Measurements from ENCODE around the gene SAMD4A.

DNA sequence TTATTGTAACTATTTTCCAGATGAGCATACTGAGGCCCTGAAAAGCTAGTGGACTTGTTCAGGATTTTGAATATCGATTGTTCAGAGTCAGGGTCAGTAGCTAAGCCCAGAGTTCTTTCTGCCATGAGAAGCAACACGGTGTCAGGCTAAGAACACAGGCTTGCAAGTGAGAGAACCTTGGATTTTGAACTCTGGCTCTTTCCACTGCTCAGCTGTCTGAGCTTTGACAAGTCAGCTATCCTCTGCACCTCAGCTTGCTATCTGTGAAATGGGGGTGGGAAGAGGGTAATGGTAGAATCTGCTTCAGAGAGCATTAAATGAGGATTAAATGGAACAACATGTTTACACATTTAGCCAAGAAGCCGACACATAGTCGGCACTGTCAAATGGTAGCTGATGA lies 157.2 kb downstream of the SAMD4A start:
- TF ChIP-seq GABPA (IDR thresholded peaks at IDR 0.05; ENCODE audit: low read depth) (no peak), POLR2AphosphoS5 (IDR thresholded peaks at IDR 0.05; ENCODE audit: low read depth) (no peak)
- TF ChIP-seq, protein P1, sequence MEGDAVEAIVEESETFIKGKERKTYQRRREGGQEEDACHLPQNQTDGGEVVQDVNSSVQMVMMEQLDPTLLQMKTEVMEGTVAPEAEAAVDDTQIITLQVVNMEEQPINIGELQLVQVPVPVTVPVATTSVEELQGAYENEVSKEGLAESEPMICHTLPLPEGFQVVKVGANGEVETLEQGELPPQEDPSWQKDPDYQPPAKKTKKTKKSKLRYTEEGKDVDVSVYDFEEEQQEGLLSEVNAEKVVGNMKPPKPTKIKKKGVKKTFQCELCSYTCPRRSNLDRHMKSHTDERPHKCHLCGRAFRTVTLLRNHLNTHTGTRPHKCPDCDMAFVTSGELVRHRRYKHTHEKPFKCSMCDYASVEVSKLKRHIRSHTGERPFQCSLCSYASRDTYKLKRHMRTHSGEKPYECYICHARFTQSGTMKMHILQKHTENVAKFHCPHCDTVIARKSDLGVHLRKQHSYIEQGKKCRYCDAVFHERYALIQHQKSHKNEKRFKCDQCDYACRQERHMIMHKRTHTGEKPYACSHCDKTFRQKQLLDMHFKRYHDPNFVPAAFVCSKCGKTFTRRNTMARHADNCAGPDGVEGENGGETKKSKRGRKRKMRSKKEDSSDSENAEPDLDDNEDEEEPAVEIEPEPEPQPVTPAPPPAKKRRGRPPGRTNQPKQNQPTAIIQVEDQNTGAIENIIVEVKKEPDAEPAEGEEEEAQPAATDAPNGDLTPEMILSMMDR (IDR thresholded peaks at IDR 0.05; ENCODE audit: insufficient read depth, low read length) = no peak
- TF ChIP-seq, protein P2, sequence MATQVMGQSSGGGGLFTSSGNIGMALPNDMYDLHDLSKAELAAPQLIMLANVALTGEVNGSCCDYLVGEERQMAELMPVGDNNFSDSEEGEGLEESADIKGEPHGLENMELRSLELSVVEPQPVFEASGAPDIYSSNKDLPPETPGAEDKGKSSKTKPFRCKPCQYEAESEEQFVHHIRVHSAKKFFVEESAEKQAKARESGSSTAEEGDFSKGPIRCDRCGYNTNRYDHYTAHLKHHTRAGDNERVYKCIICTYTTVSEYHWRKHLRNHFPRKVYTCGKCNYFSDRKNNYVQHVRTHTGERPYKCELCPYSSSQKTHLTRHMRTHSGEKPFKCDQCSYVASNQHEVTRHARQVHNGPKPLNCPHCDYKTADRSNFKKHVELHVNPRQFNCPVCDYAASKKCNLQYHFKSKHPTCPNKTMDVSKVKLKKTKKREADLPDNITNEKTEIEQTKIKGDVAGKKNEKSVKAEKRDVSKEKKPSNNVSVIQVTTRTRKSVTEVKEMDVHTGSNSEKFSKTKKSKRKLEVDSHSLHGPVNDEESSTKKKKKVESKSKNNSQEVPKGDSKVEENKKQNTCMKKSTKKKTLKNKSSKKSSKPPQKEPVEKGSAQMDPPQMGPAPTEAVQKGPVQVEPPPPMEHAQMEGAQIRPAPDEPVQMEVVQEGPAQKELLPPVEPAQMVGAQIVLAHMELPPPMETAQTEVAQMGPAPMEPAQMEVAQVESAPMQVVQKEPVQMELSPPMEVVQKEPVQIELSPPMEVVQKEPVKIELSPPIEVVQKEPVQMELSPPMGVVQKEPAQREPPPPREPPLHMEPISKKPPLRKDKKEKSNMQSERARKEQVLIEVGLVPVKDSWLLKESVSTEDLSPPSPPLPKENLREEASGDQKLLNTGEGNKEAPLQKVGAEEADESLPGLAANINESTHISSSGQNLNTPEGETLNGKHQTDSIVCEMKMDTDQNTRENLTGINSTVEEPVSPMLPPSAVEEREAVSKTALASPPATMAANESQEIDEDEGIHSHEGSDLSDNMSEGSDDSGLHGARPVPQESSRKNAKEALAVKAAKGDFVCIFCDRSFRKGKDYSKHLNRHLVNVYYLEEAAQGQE (IDR thresholded peaks at IDR 0.05; ENCODE audit: insufficient replicate concordance, low read depth) = no peak

All from HL-60 (cell line).